GM12878 (cell line): ENCODE results near the gene ARL5B. TPM values are rescaled to one million over a fixed set of nuclear protein-coding genes. Genes with fewer than 3 reads are reported as not detected.

Experiments
- BACH1 ChIP-seq: fragments of 450-650 bp; IDR thresholded peaks from 2 replicates; pipeline ENCODE4 v1.6.1; 2017; ENCODE audit warnings: mild to moderate bottlenecking, borderline replicate concordance
- CHD4 ChIP-seq: fragments of 200-600 bp; sonication (generic); IDR thresholded peaks from 2 replicates; pipeline ENCODE4 v1.6.1; 2016; ENCODE audit warnings: mild to moderate bottlenecking
- CTCF ChIP-seq, 3 experiments: IDR thresholded peaks in 2 of 3; conservative IDR thresholded peaks in 1 of 3; 2 replicates each; pipeline ENCODE4 v1.5.1; 2011; ENCODE audit warnings: low read depth in 3 of 3, low read length in 3 of 3, mild to moderate bottlenecking in 3 of 3, control low read depth in 2 of 3, moderate library complexity in 2 of 3, inconsistent platforms in 1 of 3, mixed read lengths in 1 of 3; ENCODE audit not compliant: control insufficient read depth in 2 of 3, insufficient read depth in 1 of 3; ENCODE audit errors: extremely low read depth in 1 of 3
- ELK1 ChIP-seq: IDR thresholded peaks from 2 replicates; pipeline ENCODE4 v1.6.1; 2012; ENCODE audit warnings: low read depth, low read length, improper control_type of control experiment
- ESRRA ChIP-seq: IDR thresholded peaks from 2 replicates; pipeline ENCODE4 v1.6.1; 2012; ENCODE audit warnings: mild to moderate bottlenecking, low read length, improper control_type of control experiment
- ETV6 ChIP-seq, 2 experiments: fragments of 450-650 bp in 1 of 2; IDR thresholded peaks in 1 of 2; conservative IDR thresholded peaks in 1 of 2; 2 replicates each; pipeline ENCODE4 v1.6.1; 2014; ENCODE audit warnings: antibody characterized with exemption in 1 of 2, borderline replicate concordance in 1 of 2, low read depth in 1 of 2, mild to moderate bottlenecking in 1 of 2, moderate library complexity in 1 of 2
- FOXM1 ChIP-seq: IDR thresholded peaks from 2 replicates; pipeline ENCODE4 v1.6.1; 2012; ENCODE audit warnings: low read depth, mild to moderate bottlenecking, inconsistent platforms, low read length, moderate library complexity
- IKZF1 ChIP-seq: fragments of 450-650 bp; conservative IDR thresholded peaks from 2 replicates; pipeline ENCODE4 v1.6.1; 2017; ENCODE audit warnings: antibody characterized with exemption, mild to moderate bottlenecking
- IKZF2 ChIP-seq, 2 experiments: fragments of 450-650 bp; IDR thresholded peaks; 2 replicates each; pipeline ENCODE4 v1.6.1; 2017; ENCODE audit warnings: mild to moderate bottlenecking in 2 of 2, moderate library complexity in 2 of 2
- MEF2B ChIP-seq: fragments of 450-650 bp; IDR thresholded peaks from 2 replicates; pipeline ENCODE4 v1.6.1; 2018; ENCODE audit warnings: mild to moderate bottlenecking, moderate library complexity; ENCODE audit not compliant: partially characterized antibody, poor library complexity, severe bottlenecking
- NR2F1 ChIP-seq: fragments of 450-650 bp; conservative IDR thresholded peaks from 2 replicates; pipeline ENCODE4 v1.6.1; 2017; ENCODE audit warnings: mild to moderate bottlenecking
- PML ChIP-seq: IDR thresholded peaks from 2 replicates; pipeline ENCODE4 v1.6.1; 2012; ENCODE audit warnings: low read length, inconsistent platforms
- POLR2A ChIP-seq: IDR thresholded peaks from 2 replicates; pipeline ENCODE4 v1.6.1; 2011; ENCODE audit warnings: low read depth, mild to moderate bottlenecking, low read length
- RB1 ChIP-seq: fragments of 450-650 bp; formaldehyde crosslinking; IDR thresholded peaks from 2 replicates; pipeline ENCODE4 v1.6.1; 2017; ENCODE audit warnings: mild to moderate bottlenecking, borderline replicate concordance
- RUNX3 ChIP-seq: IDR thresholded peaks from 2 replicates; pipeline ENCODE4 v1.6.1; 2012; ENCODE audit warnings: low read length, inconsistent platforms
- SMARCA5 ChIP-seq: fragments of 450-650 bp; IDR thresholded peaks from 2 replicates; pipeline ENCODE4 v1.6.1; 2017; ENCODE audit warnings: mild to moderate bottlenecking
- SPI1 ChIP-seq: IDR thresholded peaks from 2 replicates; pipeline ENCODE4 v1.6.1; 2011; ENCODE audit warnings: low read depth, mild to moderate bottlenecking, low read length, moderate library complexity, borderline replicate concordance; ENCODE audit not compliant: insufficient read depth
- TCF7 ChIP-seq: IDR thresholded peaks from 2 replicates; pipeline ENCODE4 v1.6.1; 2014; ENCODE audit warnings: antibody characterized with exemption, borderline replicate concordance
- USF2 ChIP-seq: IDR thresholded peaks from 2 replicates; pipeline ENCODE4 v1.6.1; 2011; ENCODE audit warnings: low read depth, low read length, improper control_type of control experiment, borderline replicate concordance
- ZBTB33 ChIP-seq: fragments of 450-650 bp; IDR thresholded peaks from 2 replicates; pipeline ENCODE4 v1.6.1; 2017; ENCODE audit warnings: mild to moderate bottlenecking
- ZBTB4 ChIP-seq: fragments of 450-650 bp; formaldehyde crosslinking; IDR thresholded peaks from 2 replicates; pipeline ENCODE4 v1.4.0; 2022; ENCODE audit warnings: mild to moderate bottlenecking, moderate library complexity
- ZNF622 ChIP-seq: fragments of 450-650 bp; IDR thresholded peaks from 2 replicates; pipeline ENCODE4 v1.6.1; 2017; ENCODE audit warnings: mild to moderate bottlenecking, inconsistent platforms
- polyA plus RNA-seq, 11 experiments: library from polyadenylated mRNA; depleted of rRNA in 4 of 11; unstranded in 6 of 11; stranded (reverse) in 5 of 11; fragments of >200 nt; fragmentation: Nextera tagmentation in 4 of 11; fragmentation: Illumina TruSeq in 1 of 11; extraction: Ambion mirVana in 4 of 11; extraction: Trizol in 1 of 11; gene quantifications; 1 replicate in 1 of 11; 2 replicates in 10 of 11; pipeline versions ENCODE4 v1.2.1 to v1.2.3, GENCODE V29; 2011 to 2016; ENCODE audit warnings: inconsistent platforms in 2 of 11, missing spikeins in 2 of 11, low read depth in 1 of 11
- total RNA-seq, 4 experiments: library from RNA; depleted of rRNA in 3 of 4; stranded (reverse); fragments of >200 nt in 3 of 4; fragmentation: Illumina TruSeq in 1 of 4; extraction: Trizol in 1 of 4; gene quantifications; 2 replicates each; pipeline versions ENCODE4 v1.2.1 to v1.2.3, GENCODE V29; 2013 to 2021

Gene ARL5B
- total and polyA plus RNA-seq, 10 of the 15 experiments (the other 5 are each of a cell fraction or from before 2014, with no cell fraction given): 2.5 to 20.7 (median 9.1) TPM

GRCh38 chr10:18651324-18652007 is 7.8 kb upstream of the ARL5B start, which contains the start of gene NSUN6 (continued):
- TF ChIP-seq SMARCA5 (no peak), IKZF2 (IDR thresholded peaks at IDR 0.05) (peak in 1 of 2 experiments; percentile 41; a peak in 1 of 4 replicates), RUNX3 (peak; percentile 81), ZBTB33 (peak; percentile 35; the same call in 1 of the 2 replicates), ZNF622 (no peak), NR2F1 (no peak), POLR2A (peak; percentile 86), TCF7 (no peak), ESRRA (no peak), USF2 (no peak; the same call in 1 of the 2 replicates), MEF2B (no peak), ZBTB4 (CRISPR knock-in tag) (no peak), FOXM1 (0 out of 2 replicates have a peak, but pooled peaks have one; percentile 24), ETV6 (conservative IDR thresholded peaks at IDR 0.05 in 1 of 2, IDR thresholded peaks at IDR 0.05 in 1 of 2; ENCODE audit: borderline replicate concordance in 1 of 2, low read depth in 1 of 2) (no peak), PML (peak; percentile 91), ELK1 (peak; percentile 80), BACH1 (peak; percentile 60; the same call in 1 of the 2 replicates), CHD4 (no peak), SPI1 (no peak), CTCF (IDR thresholded peaks at IDR 0.05 in 2 of 3, conservative IDR thresholded peaks at IDR 0.05 in 1 of 3; ENCODE audit: control insufficient read depth in 2 of 3, extremely low read depth in 1 of 3, insufficient read depth in 1 of 3, low read depth in 3 of 3, low read length in 3 of 3) (0 out of 6 replicates have a peak, but pooled peaks of 1 of the 3 experiments have one; percentile 8), IKZF1 (peak; percentile 63), RB1 (peak; percentile 56; the same call in 1 of the 2 replicates)
